HG02610 (cell line): ENCODE data around the gene ADH4.
"Not testable (repeated sequence)": the region's sequence is repeated elsewhere in the genome, so short reads cannot be mapped to it uniquely, and the experiment has no call there.

Experiments
- ATAC-seq: cut with Tn5 transposase; IDR thresholded peaks from one replicate; pipeline ENCODE4 v1.9.1; 2021; ENCODE audit warnings: mild to moderate bottlenecking, moderate library complexity; ENCODE audit not compliant: unreplicated experiment

The ADH4 gene

DNA sequence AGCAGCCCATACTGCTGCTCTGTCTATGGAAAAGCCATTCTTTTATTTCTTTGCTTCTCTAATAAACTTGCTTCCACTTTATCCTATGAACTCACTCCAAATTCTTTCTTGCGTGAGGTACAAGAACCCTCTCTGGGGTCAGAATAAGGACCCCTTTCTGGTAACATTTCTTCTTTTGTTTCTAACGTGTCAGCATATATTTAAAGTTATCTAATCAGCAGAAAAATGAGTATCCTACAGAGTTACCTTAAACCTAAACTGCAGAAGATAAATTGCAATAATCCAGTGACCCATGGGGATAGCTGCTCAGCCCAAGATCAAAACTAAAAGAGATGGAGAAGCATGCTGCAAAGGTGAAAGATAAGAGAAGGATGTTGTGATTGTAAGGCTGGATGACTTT is 59.5 kb downstream of the ADH4 start:
- ATAC-seq = no peak

DNA sequence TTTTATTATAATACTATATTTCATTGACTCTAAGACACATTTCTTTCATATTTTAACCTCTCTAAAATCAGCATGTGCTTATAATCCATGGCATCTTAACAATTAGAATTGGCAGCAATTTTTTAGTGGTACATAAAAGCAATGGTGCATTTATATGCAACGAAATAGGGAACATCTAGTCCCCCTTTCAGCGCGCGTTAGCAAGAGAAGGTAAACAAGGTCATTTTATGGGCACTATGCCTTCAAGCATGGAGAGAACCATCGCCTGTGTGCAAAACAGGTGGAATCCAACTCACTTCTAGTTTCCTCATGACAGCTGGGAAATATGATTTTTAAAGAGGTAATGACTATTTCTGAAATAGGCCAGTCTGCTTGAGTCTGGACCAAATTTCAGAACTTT is 61.9 kb downstream of the ADH4 start:
- ATAC-seq = no peak

DNA sequence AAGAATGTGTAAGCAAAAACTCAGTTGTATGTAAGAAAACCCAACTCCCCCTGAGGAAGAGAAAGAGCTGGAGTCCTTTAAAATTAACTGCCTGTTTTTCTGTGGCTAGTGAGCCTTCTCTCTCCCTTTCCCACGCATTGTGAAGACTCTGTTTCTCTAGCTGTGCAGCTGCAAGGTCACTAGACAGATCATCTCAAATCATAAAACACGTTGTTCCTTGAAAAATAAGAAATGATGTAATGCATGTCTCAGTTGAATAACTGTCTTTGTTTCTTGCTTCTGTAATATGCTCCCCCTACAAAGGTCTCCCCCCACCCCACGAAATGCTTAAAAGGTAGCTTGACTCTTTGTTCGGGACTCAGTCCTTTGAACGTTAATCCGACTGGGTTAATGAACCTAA is 63.2 kb downstream of the ADH4 start:
- not testable (repeated sequence) for ATAC-seq

DNA sequence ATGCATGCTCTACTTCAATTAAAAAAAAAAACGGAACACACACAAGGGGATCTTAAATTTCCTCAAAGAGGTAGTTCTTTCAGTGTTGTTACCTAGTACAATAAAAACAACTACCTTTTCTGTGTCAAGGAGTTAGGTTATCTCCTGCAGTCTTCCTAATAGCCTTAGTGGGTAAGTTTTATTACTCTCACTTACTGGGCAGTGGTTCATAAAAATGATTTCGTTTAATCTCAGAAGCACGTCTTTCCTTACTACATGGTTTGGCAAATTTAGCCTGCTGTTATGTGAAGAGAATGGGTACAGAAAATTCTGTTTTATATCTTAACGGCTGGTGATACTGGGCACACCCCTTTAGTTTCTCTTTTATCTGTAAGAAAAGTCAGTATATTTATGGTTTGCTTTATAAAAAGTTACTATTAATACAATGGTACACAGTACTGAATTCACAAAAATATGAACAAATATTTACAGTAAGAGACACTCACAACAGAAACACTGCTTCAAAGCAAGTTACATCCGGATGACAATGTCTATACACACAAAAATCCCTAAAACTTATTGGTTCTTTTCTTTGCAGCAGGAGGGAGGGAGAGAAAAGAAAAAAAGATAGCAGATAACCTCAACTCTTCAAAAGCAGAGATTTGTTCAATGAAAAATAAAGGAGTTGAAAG is 64.3 kb downstream of the ADH4 start:
- no peak for ATAC-seq

DNA sequence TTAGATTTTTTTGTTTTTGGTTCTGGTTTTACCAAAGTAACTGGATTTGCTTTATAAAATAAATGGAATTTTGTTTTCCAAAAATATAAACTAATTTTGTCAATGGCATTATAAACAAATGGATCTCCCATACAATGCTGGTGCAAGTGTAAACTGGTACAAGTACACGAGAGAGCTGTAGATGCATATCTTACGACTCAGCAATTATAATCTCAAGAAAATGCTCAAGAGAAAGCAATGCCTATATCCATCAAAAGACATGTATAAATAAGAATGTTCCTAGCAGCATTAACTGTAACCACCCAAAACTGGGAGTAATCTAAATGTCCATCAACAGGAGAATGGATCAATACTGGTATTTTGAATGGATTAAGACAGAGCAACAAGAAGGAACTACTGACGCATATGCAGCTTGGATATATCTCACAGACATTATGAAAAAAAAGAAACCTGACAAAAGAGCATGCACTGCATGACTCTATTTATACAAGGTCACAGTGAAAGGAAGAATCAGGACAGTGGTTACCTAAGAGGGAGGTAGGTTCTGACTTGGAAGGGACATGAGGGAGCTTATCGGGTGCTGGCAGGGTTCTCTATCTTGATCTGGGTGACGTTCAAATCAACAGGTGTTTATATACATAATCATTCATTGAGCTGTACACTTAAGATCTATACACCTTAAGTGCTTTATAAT is 65.0 kb downstream of the ADH4 start:
- ATAC-seq = no peak

DNA sequence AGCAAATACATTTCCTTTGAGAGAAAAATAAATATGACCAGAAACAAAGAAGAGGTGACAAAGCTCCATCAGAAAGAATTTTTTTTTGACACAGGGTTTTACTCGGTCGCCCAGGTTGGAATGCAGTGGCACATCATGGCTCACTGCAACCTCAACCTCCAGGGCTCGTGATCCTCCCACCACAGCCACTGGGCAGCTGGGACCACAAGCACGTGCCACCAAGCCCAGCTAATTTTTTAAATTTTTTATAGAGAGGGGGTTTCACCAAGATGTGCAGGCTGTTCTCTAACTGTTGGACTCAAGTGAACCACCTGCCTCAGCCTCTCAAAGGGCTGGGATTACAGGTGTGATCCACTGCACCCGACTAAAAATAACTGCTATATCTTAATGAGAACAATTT is 65.8 kb downstream of the ADH4 start:
- no peak for ATAC-seq

DNA sequence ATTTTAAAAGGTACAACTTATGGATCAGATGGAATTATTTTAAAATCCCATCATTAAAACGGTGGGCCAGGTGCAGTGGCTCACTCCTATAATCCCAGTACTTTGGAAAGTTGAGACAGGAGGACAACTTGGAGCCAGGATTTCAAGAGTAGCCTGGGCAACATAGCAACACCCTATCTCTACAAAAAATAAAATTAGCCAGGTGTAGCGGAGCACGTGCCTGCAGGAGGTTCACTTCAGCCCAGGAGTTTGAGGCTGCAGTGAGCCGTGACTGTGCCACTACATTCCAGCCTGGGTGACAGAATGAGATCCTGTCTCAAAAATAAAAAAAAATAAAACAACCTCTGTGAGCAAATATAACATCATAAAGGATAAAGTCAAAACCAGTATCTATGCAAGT is 66.9 kb downstream of the ADH4 start:
- ATAC-seq = no peak

DNA sequence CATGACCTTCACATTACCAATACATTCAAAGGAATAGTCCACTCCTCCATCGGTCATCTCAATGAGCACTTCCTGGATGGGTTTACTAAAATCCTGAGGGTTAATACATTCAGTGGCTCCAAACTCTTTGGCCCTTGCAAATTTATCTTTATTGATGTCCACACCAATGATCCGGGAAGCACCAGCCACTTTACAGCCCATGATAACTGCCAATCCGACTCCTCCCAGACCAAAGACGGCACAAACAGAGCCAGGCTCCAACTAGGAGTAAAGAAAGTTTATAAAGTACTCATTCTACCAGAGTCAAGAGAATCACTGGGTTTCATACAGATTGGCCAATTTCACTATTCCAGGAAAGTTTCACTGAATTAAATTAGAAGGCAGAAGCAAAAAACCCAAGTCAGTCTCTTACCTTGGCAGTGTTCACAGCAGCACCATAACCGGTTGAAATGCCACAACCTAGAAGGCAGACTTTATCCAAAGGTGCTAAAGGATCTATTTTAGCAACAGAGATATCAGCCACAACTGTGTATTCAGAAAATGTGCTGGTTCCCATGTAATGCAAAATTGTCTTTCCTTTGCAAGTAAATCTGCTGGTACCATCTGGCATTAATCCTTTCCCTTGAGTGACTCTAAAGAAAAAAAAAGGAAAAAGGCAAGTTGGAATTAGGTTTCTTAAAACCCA is 67.7 kb downstream of the ADH4 start:
- no peak for ATAC-seq

DNA sequence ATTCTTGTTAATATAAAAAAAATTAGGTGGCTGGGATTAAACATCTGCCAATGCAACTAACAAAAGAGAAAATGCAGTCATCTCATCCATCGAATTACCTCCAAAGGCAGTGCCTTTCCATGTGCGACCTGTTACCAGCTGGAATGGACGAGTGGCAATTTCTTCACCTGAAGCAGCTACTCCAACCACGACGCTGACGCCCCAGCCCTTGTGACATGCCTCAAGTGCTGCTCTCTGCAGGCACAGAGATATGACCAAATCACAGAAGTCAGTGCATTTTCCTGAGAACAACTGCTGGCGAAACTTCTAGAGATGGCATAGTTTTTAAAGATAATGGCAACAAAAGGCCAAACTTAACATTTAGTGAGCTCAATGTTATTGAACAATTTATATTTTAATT is 69.3 kb downstream of the ADH4 start:
- ATAC-seq = no peak
